GM15510 (cell line): Measurements from ENCODE around the gene PRMT6.

ENCODE experiments used
- POLR2A ChIP-seq: IDR thresholded peaks from 3 replicates; pipeline ENCODE4 v1.6.1; 2011; ENCODE audit warnings: borderline replicate concordance; ENCODE audit not compliant: insufficient read length; ENCODE audit errors: extremely low read depth

Gene PRMT6

DNA sequence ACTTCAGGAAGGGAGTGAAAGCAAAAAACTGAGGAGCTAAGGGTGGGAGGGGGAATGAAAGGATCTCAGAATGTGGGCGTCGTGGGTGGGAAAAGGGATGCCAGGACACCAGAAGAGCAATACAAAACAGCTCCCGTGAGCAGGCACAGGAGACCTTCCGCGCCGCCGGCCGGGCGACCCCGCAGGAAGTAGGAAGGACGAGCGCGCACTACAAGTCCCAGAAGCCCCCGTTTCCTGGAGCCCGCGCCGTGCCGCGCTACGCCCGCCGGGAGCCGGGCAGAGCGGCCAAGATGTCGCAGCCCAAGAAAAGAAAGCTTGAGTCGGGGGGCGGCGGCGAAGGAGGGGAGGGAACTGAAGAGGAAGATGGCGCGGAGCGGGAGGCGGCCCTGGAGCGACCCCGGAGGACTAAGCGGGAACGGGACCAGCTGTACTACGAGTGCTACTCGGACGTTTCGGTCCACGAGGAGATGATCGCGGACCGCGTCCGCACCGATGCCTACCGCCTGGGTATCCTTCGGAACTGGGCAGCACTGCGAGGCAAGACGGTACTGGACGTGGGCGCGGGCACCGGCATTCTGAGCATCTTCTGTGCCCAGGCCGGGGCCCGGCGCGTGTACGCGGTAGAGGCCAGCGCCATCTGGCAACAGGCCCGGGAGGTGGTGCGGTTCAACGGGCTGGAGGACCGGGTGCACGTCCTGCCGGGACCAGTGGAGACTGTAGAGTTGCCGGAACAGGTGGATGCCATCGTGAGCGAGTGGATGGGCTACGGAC, at the start of gene PRMT6:
PRMT6 (plus strand) TSS at position 249 of the 771 bp plus-strand sequence; CDS start at position 291, 42 bp downstream.
- TF ChIP-seq POLR2A: peak; percentile 87

DNA sequence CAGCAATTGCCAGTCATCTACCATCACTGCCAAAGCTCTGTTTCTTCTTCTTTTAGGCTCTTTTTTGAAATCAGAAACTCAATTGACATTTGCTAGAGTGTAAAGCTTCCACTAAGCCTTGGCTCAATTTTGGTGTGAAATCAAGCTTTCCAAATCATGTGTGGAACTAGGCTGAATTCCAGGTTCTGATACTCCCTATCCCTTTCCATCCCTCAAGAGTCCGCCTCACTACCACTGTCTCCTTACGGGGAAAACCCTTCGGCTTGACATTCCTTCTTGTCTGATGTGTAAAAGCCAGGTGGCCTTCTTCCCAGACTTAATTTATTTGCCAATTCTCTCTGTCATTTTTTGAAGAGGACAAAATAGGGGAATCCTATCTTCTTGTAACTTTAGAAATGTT, 47.2 kb upstream of the PRMT6 start:
- no peak for TF ChIP-seq POLR2A

DNA sequence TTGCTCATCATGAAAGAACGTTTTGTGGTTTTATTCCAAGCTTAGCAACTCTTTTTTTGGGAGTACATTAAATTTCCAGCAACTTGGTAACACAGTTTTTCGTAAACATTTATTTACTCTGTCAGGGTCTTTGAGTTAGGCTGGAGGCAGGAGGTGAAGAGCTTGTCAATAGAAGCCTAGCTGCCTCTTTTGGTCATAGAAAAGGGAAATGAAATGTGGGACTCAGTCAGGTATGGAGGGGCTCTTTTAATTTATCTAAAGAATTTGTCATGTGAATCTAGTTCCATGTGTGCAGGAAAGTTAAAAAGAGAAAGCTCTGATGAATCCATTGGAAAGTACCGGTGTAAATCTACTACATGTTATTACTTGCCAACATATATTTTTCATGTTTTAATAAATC, 45.9 kb upstream of the PRMT6 start:
- no peak for TF ChIP-seq POLR2A

DNA sequence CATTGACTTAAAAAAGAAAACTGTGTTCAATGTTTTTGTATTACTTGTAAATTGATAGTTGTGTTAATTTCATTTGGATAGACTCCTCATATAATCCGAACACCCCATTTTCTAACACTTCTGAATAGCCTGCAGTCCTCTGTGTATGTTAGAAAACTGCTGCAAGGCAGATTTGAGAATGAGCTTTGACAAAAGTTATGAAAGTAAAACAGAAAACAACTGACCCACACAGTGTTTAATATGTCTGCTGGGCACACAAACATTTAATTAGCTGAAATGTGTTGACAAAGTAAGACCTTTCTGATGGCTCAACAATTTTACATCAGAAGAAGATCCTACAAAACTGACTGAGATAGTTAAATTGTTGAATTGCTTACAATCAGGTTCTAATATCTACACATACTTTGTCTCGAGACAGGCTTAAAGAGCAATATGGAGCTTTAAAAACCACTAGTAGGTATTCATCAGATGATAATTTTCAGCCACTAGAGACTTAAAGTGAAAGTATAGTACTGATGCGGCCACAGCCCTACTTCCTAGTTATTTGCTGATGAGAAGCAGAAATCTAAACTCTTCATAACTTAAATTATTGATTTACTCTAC, 40.0 kb upstream of the PRMT6 start:
- no peak for TF ChIP-seq POLR2A

DNA sequence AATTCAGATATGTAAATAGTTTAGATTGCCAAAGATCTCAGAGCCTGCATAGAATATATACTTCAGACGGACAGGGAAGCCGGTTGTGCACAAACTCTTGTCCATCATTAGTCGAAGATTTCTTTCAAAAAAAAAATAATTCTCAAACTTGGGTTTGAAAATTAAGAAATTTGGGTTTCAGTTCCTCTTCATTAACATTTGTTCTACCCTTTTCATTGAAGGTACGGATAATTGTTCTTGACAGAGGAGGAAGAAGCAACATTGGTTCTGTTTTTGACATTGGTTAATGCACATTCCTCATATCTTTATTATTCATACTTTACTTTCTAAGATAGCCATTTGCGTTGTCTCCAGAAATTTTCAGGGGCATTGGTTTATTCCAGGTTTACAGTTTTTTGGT, 38.0 kb upstream of the PRMT6 start:
- TF ChIP-seq POLR2A: no peak

DNA sequence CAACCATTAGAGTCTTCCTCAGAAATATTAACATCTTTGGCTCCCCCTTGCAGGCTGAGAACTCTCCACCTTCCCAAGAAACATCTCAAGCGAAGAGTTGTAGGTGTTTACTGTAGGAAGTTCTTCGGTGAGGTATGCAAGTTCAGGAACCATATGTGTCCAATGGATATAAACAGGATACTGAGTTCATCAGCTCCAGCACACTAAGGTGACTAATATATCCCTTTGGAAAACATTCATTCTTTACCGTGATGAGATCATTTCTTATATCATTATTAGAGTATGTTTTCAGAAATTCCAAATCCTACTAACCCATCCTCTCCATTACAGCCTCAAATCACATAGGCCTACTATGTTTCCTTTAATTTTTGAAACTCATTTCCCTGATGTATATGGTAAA, 37.3 kb upstream of the PRMT6 start:
- no peak for TF ChIP-seq POLR2A

DNA sequence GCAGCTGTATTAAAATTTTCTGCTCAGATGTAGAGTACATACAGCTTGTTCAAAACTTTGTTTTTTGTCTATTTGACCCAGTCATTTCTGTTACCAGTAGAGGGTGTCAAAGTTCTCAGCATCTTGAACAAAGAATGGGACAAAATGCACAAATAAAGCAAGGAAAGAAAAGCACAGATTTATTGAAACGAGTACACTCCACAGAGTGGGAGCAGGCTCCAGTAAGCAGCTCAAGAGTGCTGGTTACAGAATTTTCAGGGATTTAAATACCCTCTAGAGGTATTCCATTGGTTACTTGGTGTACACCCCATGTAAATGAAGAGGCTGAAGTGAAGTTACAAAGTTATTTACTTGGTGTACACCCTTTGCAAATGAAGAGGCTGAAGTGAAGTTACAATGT, 8.9 kb upstream of the PRMT6 start:
- no peak for TF ChIP-seq POLR2A

DNA sequence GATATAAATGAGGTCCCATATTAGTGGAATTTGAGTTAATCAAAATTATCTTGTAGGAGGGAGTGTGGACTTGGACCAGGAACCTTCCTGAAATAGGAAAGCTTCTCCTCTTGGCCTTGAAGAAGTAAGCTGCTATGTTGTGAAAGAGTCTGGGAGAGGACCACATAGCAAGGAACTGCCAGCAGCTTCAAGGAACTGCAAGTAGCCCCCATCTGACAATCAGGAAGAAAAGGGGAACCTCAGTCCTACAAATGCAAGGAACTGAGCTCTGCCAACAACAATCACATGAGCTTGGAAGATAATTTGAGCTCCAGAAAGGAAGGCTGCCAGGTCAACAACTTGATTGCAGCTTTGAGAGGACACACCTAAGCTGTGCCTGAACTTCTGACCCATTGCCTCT, 8.2 kb upstream of the PRMT6 start:
- no peak for TF ChIP-seq POLR2A

DNA sequence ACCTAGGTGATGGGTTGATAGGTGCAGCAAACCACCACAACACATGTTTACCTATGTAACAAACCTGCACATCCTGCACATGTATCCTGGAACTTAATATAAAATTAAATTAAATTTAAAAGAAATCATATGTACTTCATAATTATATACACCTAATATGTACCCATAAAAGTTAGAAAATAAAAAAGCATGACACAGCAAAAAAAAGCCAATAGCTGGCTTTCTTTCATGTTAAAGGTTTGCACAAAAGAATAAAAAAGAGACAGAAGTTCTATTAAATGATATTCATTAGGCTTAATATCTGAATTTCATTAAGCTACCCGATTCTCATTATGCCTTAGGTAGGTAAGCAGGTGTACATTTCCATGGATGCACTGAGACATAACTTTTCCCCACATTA, 5.2 kb upstream of the PRMT6 start:
- no peak for TF ChIP-seq POLR2A

DNA sequence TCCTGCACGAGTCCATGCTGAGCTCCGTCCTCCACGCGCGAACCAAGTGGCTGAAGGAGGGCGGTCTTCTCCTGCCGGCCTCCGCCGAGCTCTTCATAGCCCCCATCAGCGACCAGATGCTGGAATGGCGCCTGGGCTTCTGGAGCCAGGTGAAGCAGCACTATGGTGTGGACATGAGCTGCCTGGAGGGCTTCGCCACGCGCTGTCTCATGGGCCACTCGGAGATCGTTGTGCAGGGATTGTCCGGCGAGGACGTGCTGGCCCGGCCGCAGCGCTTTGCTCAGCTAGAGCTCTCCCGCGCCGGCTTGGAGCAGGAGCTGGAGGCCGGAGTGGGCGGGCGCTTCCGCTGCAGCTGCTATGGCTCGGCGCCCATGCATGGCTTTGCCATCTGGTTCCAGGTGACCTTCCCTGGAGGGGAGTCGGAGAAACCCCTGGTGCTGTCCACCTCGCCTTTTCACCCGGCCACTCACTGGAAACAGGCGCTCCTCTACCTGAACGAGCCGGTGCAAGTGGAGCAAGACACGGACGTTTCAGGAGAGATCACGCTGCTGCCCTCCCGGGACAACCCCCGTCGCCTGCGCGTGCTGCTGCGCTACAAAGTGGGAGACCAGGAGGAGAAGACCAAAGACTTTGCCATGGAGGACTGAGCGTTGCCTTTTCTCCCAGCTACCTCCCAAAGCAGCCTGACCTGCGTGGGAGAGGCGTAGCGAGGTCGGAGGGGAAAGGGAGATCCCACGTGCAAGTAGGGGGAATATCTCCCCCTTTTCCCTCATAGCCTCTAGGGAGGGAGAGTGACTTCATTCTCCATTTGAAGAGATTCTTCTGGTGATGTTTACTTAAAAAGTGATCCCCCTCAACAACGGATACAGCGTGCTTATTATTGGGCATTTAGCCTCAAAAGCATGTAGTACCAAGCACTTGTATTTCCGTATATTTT, 991 bp downstream of the PRMT6 start:
- peak; percentile 52 for TF ChIP-seq POLR2A

DNA sequence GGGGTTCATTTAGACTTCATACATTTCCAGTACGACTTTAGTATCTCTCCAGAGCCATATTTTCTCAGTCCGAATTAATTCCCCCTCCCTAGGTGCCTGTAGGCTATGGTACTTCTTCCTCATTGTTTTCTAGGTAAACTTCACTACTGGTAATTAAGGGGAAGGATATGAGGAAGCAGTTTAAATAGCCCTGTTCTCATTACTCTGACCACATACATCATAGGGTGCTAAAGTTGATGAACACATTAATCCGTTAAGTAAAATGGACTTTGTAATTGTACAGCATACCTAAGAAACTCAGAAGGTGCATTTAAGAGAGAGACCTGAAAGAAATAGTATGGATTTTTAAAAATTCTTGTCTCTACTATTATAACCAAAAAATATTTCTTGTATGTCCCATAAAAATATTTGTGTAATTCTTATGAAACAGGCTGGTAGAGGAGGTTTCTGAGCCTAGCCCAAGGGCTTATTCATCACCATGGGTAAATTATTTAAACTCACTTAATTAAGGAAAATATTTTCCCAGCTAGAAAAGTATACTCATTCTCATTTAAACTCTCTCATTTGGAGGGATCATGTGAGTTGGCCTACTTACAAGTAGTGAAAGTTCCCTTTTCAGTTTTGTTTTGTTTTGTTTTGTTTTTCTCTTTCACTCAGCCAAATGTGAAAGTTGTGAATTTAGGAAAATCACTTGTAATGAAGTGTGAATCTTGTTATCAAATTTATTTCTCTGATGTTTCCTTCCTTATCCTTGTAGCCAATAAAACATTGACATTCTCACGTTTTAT, 2.0 kb downstream of the PRMT6 start:
- no peak for TF ChIP-seq POLR2A

DNA sequence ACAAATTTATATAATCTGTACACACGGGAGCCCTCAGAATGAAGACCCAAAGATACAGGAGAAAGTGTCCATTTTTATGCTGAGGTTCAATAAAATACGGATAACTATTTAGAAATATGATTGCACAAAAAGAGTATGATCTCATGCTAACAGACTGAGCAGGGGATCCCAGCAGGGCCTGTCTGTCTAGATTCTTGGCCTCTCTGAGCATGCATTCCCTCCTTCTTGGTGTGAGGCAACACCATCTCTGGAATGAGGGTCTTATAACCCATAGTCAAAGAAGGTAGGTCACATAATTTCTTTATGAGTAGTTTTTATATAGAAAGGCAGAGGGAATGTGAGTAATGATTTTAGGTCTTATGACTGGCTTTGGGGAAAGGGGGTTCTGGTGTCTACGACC, 5.4 kb downstream of the PRMT6 start:
- no peak for TF ChIP-seq POLR2A

DNA sequence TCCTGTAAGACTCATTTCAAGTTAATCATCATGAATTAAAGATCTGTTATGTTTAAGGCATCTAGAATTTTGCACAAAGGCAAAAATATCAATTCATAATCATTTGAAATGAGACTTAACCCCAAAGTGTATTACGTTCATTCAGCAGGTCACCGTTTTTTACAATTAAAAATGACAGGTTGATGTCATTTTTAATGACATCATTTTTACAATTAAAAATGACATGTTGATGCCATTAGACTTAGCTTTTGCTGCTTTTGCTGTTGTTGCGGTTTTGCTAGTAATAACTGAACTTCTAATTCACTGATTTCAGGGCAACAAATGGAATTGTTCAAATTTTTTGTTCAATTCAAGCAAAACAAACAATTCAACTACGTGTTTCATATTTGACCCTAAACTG, 17.0 kb downstream of the PRMT6 start:
- TF ChIP-seq POLR2A: no peak

DNA sequence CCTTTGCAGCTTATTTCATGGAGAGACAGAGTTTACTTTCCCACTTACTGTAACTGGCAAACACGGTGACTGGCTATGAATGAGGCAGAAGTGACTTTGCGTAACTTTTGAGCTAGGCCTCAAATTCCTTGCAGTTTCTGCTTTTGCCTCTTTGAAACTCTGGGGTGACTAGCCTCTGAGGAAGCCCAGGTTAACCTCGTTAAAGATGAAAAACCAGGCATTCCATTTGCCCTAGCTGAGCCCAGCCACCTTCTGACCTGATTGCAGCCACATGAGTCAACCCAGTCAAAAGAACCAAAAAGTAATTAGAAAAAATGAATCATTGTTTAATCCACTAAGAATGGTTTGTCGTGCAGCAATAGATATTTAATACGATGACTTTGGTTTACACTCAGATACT, 20.4 kb downstream of the PRMT6 start:
- no peak for TF ChIP-seq POLR2A

DNA sequence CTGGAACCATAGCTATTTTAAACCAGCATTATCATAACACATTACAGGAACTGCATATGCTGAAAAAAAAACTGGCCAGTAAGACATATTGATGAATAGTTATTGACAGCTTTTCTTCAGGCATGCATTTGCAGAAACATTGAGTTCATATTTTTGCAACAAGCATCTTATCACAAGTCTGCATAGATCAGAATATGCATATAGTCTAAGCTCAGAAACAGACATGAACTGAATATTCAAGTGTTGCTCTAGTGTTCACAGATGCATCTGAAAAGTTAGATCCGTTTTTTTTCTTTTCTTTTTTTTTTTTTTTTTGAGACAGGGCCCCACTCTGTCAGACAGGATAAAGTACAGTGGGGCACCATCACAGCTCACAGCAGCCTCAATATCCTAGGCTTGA, 22.8 kb downstream of the PRMT6 start:
- TF ChIP-seq POLR2A: no peak

DNA sequence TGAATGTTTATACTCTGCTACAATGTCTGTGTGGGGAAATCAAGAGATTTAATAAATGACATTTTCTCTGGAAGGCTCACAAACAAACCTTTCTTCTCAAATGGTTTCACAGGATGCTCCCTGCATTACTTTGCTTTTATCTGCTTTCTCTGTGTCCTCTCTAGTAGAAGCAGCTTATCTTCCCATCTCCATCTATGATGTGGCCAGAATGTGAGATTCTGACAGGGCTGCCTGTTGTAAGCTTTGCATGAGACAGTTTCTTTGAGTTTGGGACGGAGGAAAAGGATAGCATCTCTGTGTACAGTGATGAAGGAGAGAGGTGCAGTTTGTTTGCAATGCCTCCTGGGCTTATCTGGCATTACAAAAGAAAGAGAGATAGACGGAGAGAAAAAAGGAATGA, 24.6 kb downstream of the PRMT6 start:
- TF ChIP-seq POLR2A: no peak

DNA sequence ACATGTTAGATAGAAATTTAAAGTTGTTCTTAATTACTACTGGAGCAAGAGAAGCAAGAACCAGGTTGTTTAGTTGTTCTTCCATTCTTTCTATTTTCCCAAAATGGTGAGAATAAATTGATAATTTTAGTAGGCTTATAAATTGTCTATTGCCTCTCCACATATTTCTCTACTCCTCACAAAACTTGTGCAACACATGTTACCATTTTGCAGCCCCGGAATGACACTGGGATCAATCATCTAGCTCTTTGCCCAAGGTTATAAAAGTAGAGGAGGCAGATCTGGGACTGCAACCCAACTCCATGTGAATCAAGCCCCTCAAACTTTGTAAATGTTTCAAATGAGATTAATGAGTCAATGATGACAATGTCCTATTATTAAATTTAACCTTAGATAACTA, 34.9 kb downstream of the PRMT6 start:
- no peak for TF ChIP-seq POLR2A
